Adrenal gland (tissue), 12 donors: ENCODE data around the gene TXNDC16. TPM values are rescaled to one million over a fixed set of nuclear protein-coding genes. Genes with fewer than 3 reads are reported as not detected.
A peak's percentile ranks its signal among the peaks of the same experiment; 100 is the strongest.

Source experiments
- DNase-seq, 7 donors: peaks; one replicate each; pipeline ENCODE4 v3.0.0-alpha.2; 2019 to 2020
- H3K27ac ChIP-seq, 5 donors: fragments of 200-600 bp; sonication (generic) in 4 of 5; 1 replicate in 3 of 5; 2 replicates in 2 of 5; pipeline versions ENCODE4 v1.5.1 to v1.8.0; 2016 to 2020; ENCODE audit warnings: mild to moderate bottlenecking in 1 of 5
- H3K27me3 ChIP-seq: fragments of 200-600 bp; 2 replicates; pipeline ENCODE4 v1.8.0; 2021
- H3K36me3 ChIP-seq, 2 donors: fragments of 200-600 bp; replicated peaks in 1 of 2; 1 replicate in 1 of 2; 2 replicates in 1 of 2; pipeline versions ENCODE4 v1.5.1 to v1.8.0; 2018 to 2022
- H3K4me1 ChIP-seq, 2 donors: fragments of 200-600 bp; replicated peaks in 1 of 2; 1 replicate in 1 of 2; 2 replicates in 1 of 2; pipeline versions ENCODE4 v1.5.1 to v1.8.0; 2018 to 2021
- H3K4me3 ChIP-seq, 4 donors: fragments of 200-600 bp; sonication (generic) in 3 of 4; one replicate each; pipeline ENCODE4 v1.5.1; 2016 to 2018
- H3K9me3 ChIP-seq, 3 donors: fragments of 200-600 bp; sonication (generic) in 1 of 3; replicated peaks in 1 of 3; 1 replicate in 2 of 3; 2 replicates in 1 of 3; pipeline versions ENCODE4 v1.5.1 to v1.8.0; 2016 to 2021
- CTCF ChIP-seq, 6 experiments: fragments of 450-650 bp in 4 of 6; fragments of 200-600 bp in 2 of 6; sonication (generic) in 1 of 6; IDR thresholded peaks; 1 replicate in 5 of 6; 2 replicates in 1 of 6; pipeline versions ENCODE4 v1.5.1 to v1.8.0; 2016 to 2021; ENCODE audit warnings: antibody characterized with exemption in 6 of 6, mild to moderate bottlenecking in 2 of 6, moderate library complexity in 1 of 6
- POLR2A ChIP-seq, 2 donors: fragments of 450-650 bp; IDR thresholded peaks; one replicate each; pipeline ENCODE4 v1.6.1; 2017; ENCODE audit warnings: antibody characterized with exemption in 2 of 2, mild to moderate bottlenecking in 2 of 2, moderate library complexity in 1 of 2
- WGBS, 4 donors: extraction: QIAGEN DNeasy Blood & Tissue Kit in 2 of 4; methylation state at CpG; one replicate each; pipeline versions ENCODE4 v1.1.5 to v1.1.7; 2013 to 2017; 5-methylcytosine and 5-hydroxymethylcytosine counted together
- intact Hi-C, 2 donors: fragments of 100-400 bp; cut with DNase I; formaldehyde crosslinking; loops; one replicate each; pipeline versions ENCODE4 v1.14.1 to v1.15.0; 2022 to 2023
- polyA plus RNA-seq, 3 donors: library from polyadenylated mRNA; stranded (reverse); fragments of 200-250 nt in 2 of 3; fragments of 350-450 nt in 1 of 3; fragmentation: Illumina TruSeq in 1 of 3; extraction: RNeasy Lipid Tissue Mini Kit (QIAGEN cat#74804) in 1 of 3; gene quantifications; one replicate each; pipeline ENCODE4 v1.2.3, GENCODE V29; 2013 to 2014
- total RNA-seq, 9 donors: library from RNA; depleted of rRNA in 4 of 9; stranded (reverse); fragments of >200 nt in 4 of 9; fragments of 120-200 nt in 1 of 9; fragmentation: NEBNext Ultra II Directional in 1 of 9; extraction: Animal tissue kit (Norgen Biotek cat#: 25700) in 1 of 9; gene quantifications; one replicate each; pipeline versions ENCODE4 v1.1.0 to v1.2.4, GENCODE V29; 2013 to 2023
- donor health status: healthy with polysubstance abuse.
- donor health status: Bipolar disorder and iron deficiency.
- donor health status: DM: yes; HTN: yes; CAD: no.
- donor health status: DM: no; HTN: no; CAD: no.
- donor health status: DM: no; HTN: no; CAD: no.
- donor health status: DM: yes; HTN: yes; CAD: no.

The TXNDC16 gene
- total and polyA plus RNA-seq, 12 donors, result 1.3 to 7.2 (median 5.6) TPM

GRCh38 chr14:52550661-52551060 lies 1.6 kb downstream of the TXNDC16 start:
- TF ChIP-seq POLR2A (IDR thresholded peaks at IDR 0.05) (no peak), CTCF (IDR thresholded peaks at IDR 0.05) (no peak)
- Histone ChIP-seq H3K36me3 (no peaks in the 10 kb centered on the region), H3K27ac (peak overlapping the region in 1 of 5 donors; percentile 91), H3K27me3 (no peaks in the 10 kb centered on the region), H3K4me3 (no peak overlapping the region), H3K4me1 (peaks cover 5 to 25% of the 10 kb centered on the region in 2 donors), H3K9me3 (no peaks in the 10 kb centered on the region)
- intact Hi-C loops, result loop anchor here in 1 of 2 donors (10.0 kb wide), 1 partner anchor 164 kb away; no protein-coding TSS in a partner anchor
- no peak for DNase-seq
- WGBS, 4 donors, result 88 to 93% (median 90%) methylated on average over 3 of the region's 3 CpGs

- H3K4me3 ChIP-seq, result no peak overlapping the region
- 87 to 92% (median 89%) methylated on average over 3 of the region's 3 CpGs for WGBS, 4 donors
- H3K36me3 ChIP-seq, result no peaks in the 10 kb centered on the region
- H3K9me3 ChIP-seq, result no peaks in the 10 kb centered on the region
- intact Hi-C loops, result loop anchor here in 1 of 2 donors (10.0 kb wide), 1 partner anchor 147 kb away; the partner anchor contains the start of gene ERO1A
- DNase-seq, result no peak
- no peak overlapping the region for H3K27ac ChIP-seq
- TF ChIP-seq CTCF (IDR thresholded peaks at IDR 0.05), result no peak
- TF ChIP-seq POLR2A (IDR thresholded peaks at IDR 0.05), result no peak
- H3K27me3 ChIP-seq, result no peaks in the 10 kb centered on the region
- H3K4me1 ChIP-seq, result peaks cover 0 to 16% of the 10 kb centered on the region in 2 donors
These were observed 4.8 kb downstream of the TXNDC16 start for GRCh38 chr14:52547526-52547925.

DNA sequence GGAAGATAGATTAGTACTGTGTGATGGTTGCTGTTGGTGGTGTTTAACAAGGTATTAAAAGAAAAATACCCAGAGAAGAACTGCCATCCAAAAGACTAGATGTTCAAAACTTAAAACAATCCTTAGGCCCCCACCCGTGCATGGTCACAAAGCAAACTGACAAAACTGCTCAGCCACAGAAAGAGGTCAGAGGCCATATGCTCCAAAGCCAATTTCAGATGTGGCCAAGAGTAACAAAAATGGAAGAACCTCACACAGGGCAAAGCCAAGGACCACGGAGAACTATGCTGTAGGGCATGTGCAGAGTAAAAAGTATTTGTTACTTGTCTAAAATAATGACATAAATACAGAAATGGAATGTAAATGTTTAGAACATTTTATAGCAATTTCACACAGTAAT lies 5.3 kb downstream of the TXNDC16 start:
- peaks cover 0 to 16% of the 10 kb centered on the region in 2 donors for H3K4me1 ChIP-seq
- no peaks in the 10 kb centered on the region for H3K9me3 ChIP-seq
- H3K27ac ChIP-seq, result no peak overlapping the region
- no peak for TF ChIP-seq POLR2A (IDR thresholded peaks at IDR 0.05)
- TF ChIP-seq CTCF (IDR thresholded peaks at IDR 0.05), result no peak
- H3K4me3 ChIP-seq, result no peak overlapping the region
- 58 to 79% (median 64%) methylated on average over 2 of the region's 2 CpGs for WGBS, 4 donors
- no peaks in the 10 kb centered on the region for H3K27me3 ChIP-seq
- no peaks in the 10 kb centered on the region for H3K36me3 ChIP-seq
- DNase-seq, result no peak
- intact Hi-C loops, result loop anchor here in 1 of 2 donors (10.0 kb wide), 1 partner anchor 148 kb away; the partner anchor contains the start of gene ERO1A

GRCh38 chr14:52546318-52546670 lies 6.0 kb downstream of the TXNDC16 start:
- Histone ChIP-seq H3K27ac (no peak overlapping the region), H3K36me3 (no peaks in the 10 kb centered on the region), H3K9me3 (no peaks in the 10 kb centered on the region), H3K27me3 (no peaks in the 10 kb centered on the region), H3K4me3 (no peak overlapping the region), H3K4me1 (peaks cover 0 to 15% of the 10 kb centered on the region in 2 donors)
- TF ChIP-seq CTCF (IDR thresholded peaks at IDR 0.05), result no peak
- no peak for DNase-seq
- WGBS, 4 donors, result 87 to 93% (median 91%) methylated on average over 3 to 4 of the region's 4 CpGs
- intact Hi-C loops, result loop anchor here in 1 of 2 donors (10.0 kb wide), 1 partner anchor 149 kb away; the partner anchor contains the start of gene ERO1A
